Loucy (cell line): ENCODE measurements around the gene SULT2B1.
A peak's percentile ranks its signal among the peaks of the same experiment; 100 is the strongest.

Source experiments
- H2AFZ ChIP-seq: fragments of 200-600 bp; sonication (generic); 2 replicates; pipeline ENCODE4 v1.6.0; 2016; ENCODE audit warnings: antibody characterized with exemption, mild to moderate bottlenecking, low read length, moderate library complexity
- H3F3A ChIP-seq: fragments of 200-600 bp; 2 replicates; pipeline ENCODE4 v1.6.0; 2016; ENCODE audit warnings: antibody characterized with exemption, low read depth, mild to moderate bottlenecking
- H3K27me3 ChIP-seq: fragments of 200-600 bp; sonication (generic); 2 replicates; pipeline ENCODE4 v1.6.1; 2014; ENCODE audit warnings: low read length, mild to moderate bottlenecking; ENCODE audit not compliant: insufficient read depth, poor library complexity, severe bottlenecking
- H3K36me3 ChIP-seq: fragments of 200-600 bp; sonication (generic); 2 replicates; pipeline ENCODE4 v1.6.1; 2016; ENCODE audit warnings: low read length; ENCODE audit not compliant: insufficient read depth
- H3K4me1 ChIP-seq: fragments of 200-600 bp; sonication (generic); 2 replicates; pipeline ENCODE4 v1.5.1; 2014; ENCODE audit warnings: low read length, mild to moderate bottlenecking; ENCODE audit not compliant: insufficient read depth, poor library complexity, severe bottlenecking
- H3K4me2 ChIP-seq: fragments of 200-600 bp; sonication (generic); 2 replicates; pipeline ENCODE4 v1.6.0; 2014; ENCODE audit warnings: antibody characterized with exemption, low read length, low read depth, mild to moderate bottlenecking; ENCODE audit not compliant: poor library complexity, severe bottlenecking
- H3K4me3 ChIP-seq: fragments of 200-600 bp; sonication (generic); 2 replicates; pipeline ENCODE4 v1.5.1; 2014; ENCODE audit warnings: low read length, mild to moderate bottlenecking, mixed read lengths; ENCODE audit not compliant: poor library complexity, severe bottlenecking
- H3K79me2 ChIP-seq: fragments of 200-600 bp; sonication (generic); 2 replicates; pipeline ENCODE4 v1.6.1; 2014; ENCODE audit warnings: low read length; ENCODE audit not compliant: insufficient read depth
- H3K9ac ChIP-seq: fragments of 200-600 bp; sonication (generic); 2 replicates; pipeline ENCODE4 v1.6.0; 2014; ENCODE audit warnings: mild to moderate bottlenecking, low read depth, low read length, moderate library complexity; ENCODE audit not compliant: poor library complexity, severe bottlenecking
- H3K9me2 ChIP-seq: fragments of 200-600 bp; sonication (generic); replicated peaks from 2 replicates; pipeline ENCODE4 v1.6.1; 2016; ENCODE audit warnings: low read depth, low read length, mixed read lengths
- H3K9me3 ChIP-seq: fragments of 200-600 bp; sonication (generic); 2 replicates; pipeline ENCODE4 v1.6.1; 2014; ENCODE audit warnings: mild to moderate bottlenecking, antibody characterized with exemption, low read length, low read depth; ENCODE audit not compliant: insufficient read depth
- H4K20me1 ChIP-seq: fragments of 200-600 bp; sonication (generic); 2 replicates; pipeline ENCODE4 v1.6.0; 2014; ENCODE audit warnings: antibody characterized with exemption, low read length, mild to moderate bottlenecking; ENCODE audit not compliant: insufficient read depth, poor library complexity, severe bottlenecking
- CTCF ChIP-seq: fragments of 200-600 bp; sonication (generic); conservative IDR thresholded peaks from 2 replicates; pipeline ENCODE4 v1.5.1; 2014; ENCODE audit warnings: mild to moderate bottlenecking, antibody characterized with exemption, low read length
- EZH2phosphoT487 ChIP-seq: fragments of 200-600 bp; IDR thresholded peaks from 2 replicates; pipeline ENCODE4 v1.6.1; 2018; ENCODE audit warnings: antibody characterized with exemption, mild to moderate bottlenecking, moderate library complexity, borderline replicate concordance

The SULT2B1 gene

GRCh38 chr19:48632692-48633147, 80.7 kb downstream of the SULT2B1 start:
- Histone ChIP-seq H3K4me3 (peak overlapping the region; percentile 93), H2AFZ (no peak overlapping the region), H3K79me2 (peaks cover 38% of the 10 kb centered on the region), H4K20me1 (peaks cover 4% of the 10 kb centered on the region), H3K27me3 (no peaks in the 10 kb centered on the region), H3K9ac (peak overlapping the region; percentile 97), H3K36me3 (peaks cover 12% of the 10 kb centered on the region; the same call in 1 of the 2 replicates), H3F3A (peaks cover 3% of the 10 kb centered on the region), H3K4me2 (peak overlapping the region; percentile 99), H3K4me1 (peaks cover 33% of the 10 kb centered on the region), H3K9me2 (no peaks in the 10 kb centered on the region), H3K9me3 (no peaks in the 10 kb centered on the region)
- no peak for TF ChIP-seq CTCF
- no peak for TF ChIP-seq EZH2phosphoT487

GRCh38 chr19:48633148-48634035, 81.4 kb downstream of the SULT2B1 start:
- Histone ChIP-seq H3K9ac (peak overlapping the region; percentile 97), H3K36me3 (peaks cover 12% of the 10 kb centered on the region; the same call in 1 of the 2 replicates), H3K9me2 (no peaks in the 10 kb centered on the region), H3K4me1 (peaks cover 35% of the 10 kb centered on the region), H3K9me3 (no peaks in the 10 kb centered on the region), H3K4me2 (peak overlapping the region; percentile 99), H3K27me3 (no peaks in the 10 kb centered on the region), H4K20me1 (peaks cover 4% of the 10 kb centered on the region), H3K79me2 (peaks cover 38% of the 10 kb centered on the region), H2AFZ (no peak overlapping the region), H3F3A (peaks cover 3% of the 10 kb centered on the region), H3K4me3 (peak overlapping the region; percentile 93)
- TF ChIP-seq EZH2phosphoT487 (no peak), CTCF (no peak)

DNA sequence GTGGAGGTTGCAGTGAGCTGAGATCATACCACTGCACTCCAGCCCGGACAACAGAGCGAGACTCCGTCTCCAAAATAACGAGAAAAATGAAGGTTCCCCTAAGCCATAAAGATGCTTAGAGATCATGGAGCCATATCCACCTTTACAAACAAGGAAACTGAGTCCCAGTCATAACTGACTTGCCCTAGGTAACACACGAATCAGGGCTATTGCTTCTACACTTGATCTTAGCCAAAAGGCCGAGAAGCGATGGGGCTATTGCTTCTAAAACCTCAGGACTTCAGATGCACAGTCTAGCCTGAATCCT, 82.0 kb downstream of the SULT2B1 start:
- H3K4me3 ChIP-seq: peak overlapping the region; percentile 93
- H3K27me3 ChIP-seq: no peaks in the 10 kb centered on the region
- peaks cover 4% of the 10 kb centered on the region for H4K20me1 ChIP-seq
- H2AFZ ChIP-seq: peak overlapping the region; percentile 44; the same call in 1 of the 2 replicates
- peaks cover 12% of the 10 kb centered on the region; the same call in 1 of the 2 replicates for H3K36me3 ChIP-seq
- TF ChIP-seq EZH2phosphoT487 (no peak), CTCF (no peak)
- peaks cover 3% of the 10 kb centered on the region for H3F3A ChIP-seq
- peak overlapping the region; percentile 97 for H3K9ac ChIP-seq
- H3K4me2 ChIP-seq: peak overlapping the region; percentile 99
- H3K4me1 ChIP-seq: peaks cover 39% of the 10 kb centered on the region
- no peaks in the 10 kb centered on the region for H3K9me2 ChIP-seq
- H3K79me2 ChIP-seq: peaks cover 38% of the 10 kb centered on the region
- no peaks in the 10 kb centered on the region for H3K9me3 ChIP-seq
